NCI-H1436 (cell line): Measurements from ENCODE around the gene AP5Z1.
A peak's percentile ranks its signal among the peaks of the same experiment; 100 is the strongest.

Source experiments
- DNase-seq: peaks from one replicate; lab custom pipeline; 2025; lab: John Stamatoyannopoulos, UW

The AP5Z1 gene

DNA sequence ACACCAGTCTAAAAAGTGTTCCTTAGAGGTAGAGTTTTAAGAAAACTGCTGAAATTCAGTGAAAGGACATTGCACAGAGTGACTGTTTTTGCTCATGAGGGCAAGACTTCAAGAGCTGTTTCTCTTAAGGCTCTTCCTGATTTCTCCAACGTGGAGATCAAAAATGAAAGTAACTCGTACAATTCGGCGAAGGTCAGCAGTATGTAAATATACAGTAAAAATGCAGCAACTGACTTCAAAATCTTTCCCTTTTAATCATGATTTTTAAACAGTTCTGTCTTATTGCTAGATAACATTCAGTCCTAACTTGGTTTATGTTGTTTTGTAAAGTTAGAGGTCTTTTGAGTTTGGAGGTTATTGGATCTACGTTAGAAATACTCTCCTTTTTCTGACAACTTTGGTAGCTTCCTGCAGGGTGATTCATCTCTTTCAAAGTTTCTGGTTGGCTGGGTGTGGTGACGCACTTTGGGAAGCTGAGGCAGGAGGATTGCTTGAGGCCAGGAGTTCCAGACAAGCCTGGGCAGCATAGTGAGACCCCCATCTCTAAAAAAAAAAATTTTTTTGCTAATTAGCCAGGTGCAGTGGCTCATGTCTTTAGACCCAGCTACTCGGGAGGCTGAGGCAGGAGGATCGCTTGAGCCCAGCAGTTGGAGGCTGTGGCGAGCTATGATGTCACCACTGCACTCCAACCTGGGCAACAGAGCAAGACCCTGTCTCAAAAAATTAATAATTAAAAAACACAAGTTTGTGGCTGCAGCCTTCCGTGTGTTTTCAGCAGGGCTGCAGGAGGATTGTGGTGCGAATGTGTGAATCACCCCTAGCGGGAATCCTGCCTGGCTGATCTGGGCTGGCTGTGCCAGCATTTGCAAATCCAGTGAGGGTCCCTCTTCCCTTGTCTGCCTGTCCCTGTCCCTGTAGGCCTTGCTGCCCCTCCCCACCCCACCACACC is 29.2 kb upstream of the AP5Z1 start:
- no peak for DNase-seq

DNA sequence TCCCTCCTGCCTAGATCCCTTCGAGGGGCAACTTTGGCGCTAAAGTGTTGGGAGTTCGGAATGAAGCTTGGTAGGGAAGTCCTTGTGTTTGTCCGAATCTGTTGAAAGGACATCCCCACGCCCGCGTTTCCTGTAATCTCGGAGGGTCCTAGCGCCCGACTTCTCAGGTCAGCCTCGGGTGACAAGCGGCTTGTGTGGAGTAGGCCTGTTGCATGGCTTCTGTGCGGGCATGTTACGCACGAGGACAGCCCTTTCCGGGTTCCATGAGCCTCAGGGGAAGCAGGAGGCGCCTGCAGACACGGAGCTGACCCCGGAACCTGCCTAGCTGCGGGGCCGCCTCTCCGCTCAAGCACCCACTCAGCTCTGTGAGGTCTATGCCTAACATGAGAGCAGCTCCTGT is 28.4 kb upstream of the AP5Z1 start:
- DNase-seq, result no peak

DNA sequence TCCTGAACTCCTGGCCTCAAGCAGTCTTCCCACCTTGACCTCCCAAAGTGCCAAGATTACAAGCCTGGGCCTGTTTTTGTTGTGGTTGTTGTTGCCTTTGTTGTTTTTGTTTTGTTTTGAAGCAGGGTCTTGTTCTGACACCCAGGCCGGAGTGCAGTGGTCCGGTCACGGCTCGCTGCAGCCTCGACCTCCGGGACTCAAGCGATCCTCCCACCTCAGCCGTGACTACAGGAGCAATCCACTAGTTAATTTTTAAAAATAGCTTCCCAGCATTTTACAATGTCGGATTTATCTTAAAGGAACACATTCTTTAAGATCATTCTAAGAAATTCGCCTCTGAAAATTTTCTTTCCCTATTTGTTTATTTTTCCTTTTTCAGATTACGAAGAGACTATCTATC is 27.7 kb upstream of the AP5Z1 start:
- no peak for DNase-seq

DNA sequence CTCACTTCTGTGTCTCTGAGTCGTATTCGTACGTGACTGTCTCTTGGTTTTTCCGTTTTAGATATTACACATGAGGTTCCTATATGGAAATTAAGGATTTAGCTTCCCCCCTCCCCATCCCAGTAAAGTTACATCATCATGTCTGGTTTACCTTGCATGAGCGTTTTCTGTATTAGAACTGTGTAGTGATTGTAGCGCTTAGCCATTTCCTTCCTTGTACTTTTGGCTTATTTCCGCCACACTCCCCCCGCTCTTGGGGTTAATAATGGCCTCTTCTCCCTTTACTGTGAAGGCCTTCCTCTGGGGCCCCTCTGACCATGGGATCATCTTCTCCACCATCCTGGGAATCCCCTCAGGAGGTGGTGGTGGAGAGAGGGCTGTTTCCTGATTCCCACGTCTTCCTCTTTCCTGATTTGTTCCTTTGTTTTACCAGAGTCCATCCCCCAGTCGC is 27.2 kb upstream of the AP5Z1 start:
- no peak for DNase-seq

DNA sequence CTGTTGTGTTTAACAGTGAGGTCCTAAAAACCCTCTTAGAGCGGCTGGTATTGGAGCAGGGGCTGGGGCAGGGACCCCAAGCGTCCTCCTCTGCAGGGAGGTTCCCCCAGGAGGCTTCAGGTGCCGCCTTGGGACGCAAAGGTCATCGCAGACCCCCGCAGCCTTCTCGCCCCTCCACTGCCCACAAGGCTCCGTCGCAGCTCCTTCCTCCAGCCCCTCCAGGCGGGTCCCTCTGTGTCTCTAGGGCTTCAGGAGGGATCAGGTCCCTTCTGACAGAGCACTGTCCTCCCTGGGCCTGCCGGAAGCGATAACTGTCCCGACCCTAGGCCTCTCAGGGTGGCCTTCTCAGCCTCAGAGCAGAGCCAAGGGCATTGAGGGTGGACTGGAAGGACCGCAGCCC is 26.1 kb upstream of the AP5Z1 start:
- no peak for DNase-seq

DNA sequence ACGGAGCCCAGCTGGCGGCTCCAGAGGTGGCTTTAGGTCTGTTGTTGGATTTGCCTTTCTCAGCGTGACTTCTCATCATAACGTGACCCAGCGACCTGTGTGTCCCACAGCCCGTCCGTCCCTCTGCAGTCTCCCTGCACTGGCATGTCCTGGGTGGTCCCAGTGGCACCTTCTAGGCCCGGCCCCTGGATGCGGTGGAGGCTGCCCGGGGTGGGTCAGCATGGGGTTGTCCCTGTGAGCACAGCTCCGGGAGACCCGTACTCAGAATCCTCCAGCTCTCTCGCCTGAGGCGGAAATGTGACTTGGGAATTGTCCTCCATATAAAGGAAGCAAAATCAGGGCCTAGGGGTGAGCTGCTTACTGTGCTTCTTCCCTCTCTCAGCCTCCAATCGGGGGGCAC is 25.6 kb upstream of the AP5Z1 start:
- DNase-seq, result no peak

DNA sequence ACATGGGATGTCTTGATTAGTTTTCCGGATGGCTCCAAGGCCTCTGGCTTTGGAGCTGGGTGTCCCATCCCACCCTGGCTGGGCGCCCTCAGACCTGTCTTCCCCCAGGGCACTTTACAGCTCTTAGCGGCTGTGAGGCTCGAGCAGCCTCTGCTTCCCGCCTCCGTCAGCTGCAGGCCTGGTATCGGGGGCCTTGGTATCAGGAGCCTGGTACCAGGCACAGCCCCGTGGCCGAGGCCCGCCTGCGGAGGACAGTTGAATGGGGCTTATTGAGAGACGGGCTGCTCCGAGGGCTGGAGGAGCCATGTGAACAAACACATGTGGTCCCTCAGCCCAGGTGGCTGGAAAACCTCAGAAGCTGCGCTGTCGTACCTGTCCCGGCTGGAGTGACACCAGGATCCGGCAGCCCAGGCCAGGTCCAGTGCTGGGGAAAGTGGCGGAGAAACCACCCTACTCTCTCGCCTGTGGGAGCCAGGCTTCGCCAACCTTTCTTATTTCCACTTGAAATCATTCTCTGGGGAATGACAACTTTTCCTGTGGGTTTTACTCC is 23.9 kb upstream of the AP5Z1 start:
- DNase-seq, result no peak

DNA sequence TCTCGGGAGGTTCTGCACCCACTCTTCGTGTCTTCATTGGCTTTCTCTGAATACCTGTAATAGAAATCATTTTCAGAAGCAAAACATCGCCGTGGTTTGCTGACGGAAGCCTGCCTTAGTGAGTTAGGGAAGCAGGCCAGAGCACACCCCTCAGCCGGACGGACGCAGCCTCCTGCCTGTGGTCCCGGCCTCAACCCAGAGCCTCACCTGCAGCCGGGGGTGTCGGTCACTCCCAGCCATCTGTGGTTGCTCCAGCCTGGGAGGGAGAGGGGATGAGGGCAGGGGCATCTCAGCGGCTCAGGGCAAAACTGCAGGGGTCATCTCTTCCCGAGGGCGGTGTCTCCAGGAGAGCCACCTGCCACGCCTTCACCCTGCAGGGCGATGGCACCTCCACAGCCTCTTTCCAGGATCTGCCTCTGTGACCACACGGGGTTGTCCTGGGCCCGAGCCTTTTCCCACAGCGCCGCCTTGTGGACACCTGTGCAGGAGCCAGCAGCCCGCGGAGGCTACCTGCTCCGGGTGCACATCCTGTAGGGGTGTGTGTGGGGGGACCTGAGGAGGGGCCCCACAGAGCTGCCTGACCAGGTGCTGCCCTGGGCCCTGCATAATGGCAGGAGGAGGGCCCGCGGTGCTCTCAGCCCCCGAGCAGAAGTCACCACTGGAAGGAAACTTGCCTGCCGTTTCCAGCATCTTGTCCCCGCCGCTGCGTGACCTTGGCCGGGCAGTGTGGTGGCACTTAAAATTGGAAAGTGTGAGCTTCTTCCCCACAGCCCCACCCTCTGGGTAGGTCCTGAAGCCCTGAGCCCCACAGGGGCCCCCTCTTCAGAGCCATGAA is 21.6 kb upstream of the AP5Z1 start:
- DNase-seq, result peak; percentile 53

DNA sequence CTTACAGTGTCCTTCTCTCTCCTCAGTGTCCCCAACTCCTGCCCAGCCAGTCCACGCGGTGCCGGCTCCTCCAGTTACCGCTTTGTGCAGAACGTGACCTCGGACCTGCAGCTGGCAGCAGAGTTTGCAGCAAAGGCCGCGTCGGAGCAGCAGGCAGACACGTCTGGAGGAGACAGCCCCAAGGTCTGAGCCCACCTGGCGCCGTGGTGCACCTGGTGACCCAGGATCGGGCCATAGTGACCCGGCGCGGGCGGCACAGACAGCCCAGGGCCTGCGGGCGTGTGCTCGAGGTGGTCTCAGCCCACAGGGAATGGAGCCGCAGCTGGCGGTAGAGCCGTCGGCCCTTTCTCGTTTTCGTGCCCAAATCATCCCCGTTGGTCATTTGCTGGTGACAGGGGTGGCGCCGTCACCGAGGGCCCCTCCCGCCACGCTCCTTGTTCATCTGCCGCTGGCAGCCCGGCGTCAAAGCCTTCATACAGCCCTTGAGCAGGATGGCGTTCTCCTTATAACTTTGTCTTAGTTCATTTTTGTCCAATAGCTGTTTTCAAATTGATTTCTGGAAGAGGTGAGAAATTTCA is 20.9 kb upstream of the AP5Z1 start:
- DNase-seq, result no peak

DNA sequence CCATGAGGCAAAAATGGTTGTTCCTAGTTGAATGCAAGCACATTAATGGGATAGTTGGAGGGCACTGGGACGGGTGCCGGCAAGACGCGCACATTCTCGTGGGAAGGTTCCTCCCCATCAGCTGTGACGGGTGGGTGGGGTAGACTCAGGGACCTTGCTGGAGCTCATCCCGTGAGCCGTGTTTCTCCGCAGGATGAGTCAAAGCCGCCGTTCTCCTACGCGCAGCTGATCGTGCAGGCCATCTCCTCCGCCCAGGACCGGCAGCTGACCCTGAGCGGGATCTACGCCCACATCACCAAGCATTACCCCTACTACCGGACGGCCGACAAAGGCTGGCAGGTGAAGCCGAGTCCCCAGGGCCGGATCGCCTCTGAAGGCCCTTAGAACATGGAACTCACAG is 20.4 kb upstream of the AP5Z1 start:
- DNase-seq, result no peak

DNA sequence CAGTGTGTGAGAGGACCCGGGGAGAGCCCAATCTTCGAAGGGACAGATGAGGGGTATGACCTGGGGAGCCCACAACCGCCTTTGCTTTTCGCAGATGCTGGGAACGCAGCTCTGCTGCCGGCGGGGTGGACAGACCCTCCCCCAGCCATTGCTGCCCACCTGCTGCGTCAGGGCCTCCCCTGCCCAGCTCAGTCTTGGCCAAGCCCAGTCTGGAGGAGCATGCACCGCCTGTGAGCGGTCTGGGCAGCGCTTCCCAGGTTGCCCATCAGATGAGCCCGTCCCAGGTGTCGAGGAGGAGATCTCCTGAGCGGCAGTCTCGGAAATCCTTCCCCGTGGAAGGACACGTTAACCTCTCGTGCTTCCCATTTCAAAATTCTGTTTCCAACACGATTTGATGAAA is 17.3 kb upstream of the AP5Z1 start:
- no peak for DNase-seq

DNA sequence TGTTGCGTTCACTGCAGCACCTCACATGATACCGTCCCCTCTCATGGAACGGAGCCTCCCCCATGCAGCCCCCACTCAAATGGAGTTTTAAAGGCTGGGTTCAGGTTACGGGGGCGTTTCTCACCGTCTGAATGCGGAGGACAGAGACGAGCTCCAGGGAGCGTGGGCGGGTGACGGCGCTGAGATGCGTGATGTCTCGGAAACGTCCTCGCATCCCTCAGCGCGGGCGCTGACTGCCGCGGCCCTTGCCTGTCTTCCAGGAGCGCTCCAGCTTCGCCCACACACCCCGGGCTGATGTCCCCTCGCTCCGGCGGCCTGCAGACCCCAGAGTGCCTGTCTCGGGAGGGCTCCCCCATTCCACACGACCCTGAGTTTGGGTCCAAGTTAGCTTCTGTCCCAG is 16.6 kb upstream of the AP5Z1 start:
- DNase-seq, result no peak

DNA sequence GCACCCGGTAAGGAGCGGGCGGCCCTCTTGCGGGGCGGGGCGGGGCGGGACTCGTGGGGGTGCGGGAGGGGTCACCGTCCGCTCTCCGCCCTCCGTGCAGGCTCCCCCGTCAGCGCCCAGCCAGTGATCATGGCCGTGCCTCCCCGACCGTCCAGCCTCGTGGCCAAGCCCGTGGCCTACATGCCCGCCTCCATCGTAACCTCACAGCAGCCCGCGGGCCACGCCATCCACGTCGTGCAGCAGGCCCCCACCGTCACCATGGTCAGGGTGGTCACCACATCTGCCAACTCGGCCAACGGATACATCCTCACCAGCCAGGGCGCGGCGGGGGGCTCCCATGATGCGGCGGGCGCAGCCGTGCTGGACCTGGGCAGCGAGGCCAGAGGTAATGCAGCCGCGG is 16.2 kb upstream of the AP5Z1 start:
- DNase-seq, result no peak

DNA sequence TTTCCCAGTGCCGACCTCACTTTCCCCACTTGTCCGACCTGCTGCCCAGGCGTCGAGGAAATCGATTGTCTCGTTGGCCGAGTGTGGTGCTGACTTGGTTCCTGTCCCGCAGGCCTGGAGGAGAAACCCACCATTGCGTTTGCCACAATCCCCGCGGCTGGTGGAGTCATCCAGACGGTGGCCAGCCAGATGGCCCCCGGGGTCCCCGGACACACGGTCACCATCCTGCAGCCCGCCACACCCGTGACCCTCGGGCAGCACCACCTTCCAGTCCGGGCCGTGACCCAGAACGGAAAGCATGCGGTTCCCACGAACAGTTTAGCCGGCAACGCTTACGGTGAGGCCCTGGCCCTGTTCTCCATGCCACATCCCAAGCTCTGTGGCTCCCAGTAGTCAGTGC is 14.5 kb upstream of the AP5Z1 start:
- DNase-seq, result no peak

DNA sequence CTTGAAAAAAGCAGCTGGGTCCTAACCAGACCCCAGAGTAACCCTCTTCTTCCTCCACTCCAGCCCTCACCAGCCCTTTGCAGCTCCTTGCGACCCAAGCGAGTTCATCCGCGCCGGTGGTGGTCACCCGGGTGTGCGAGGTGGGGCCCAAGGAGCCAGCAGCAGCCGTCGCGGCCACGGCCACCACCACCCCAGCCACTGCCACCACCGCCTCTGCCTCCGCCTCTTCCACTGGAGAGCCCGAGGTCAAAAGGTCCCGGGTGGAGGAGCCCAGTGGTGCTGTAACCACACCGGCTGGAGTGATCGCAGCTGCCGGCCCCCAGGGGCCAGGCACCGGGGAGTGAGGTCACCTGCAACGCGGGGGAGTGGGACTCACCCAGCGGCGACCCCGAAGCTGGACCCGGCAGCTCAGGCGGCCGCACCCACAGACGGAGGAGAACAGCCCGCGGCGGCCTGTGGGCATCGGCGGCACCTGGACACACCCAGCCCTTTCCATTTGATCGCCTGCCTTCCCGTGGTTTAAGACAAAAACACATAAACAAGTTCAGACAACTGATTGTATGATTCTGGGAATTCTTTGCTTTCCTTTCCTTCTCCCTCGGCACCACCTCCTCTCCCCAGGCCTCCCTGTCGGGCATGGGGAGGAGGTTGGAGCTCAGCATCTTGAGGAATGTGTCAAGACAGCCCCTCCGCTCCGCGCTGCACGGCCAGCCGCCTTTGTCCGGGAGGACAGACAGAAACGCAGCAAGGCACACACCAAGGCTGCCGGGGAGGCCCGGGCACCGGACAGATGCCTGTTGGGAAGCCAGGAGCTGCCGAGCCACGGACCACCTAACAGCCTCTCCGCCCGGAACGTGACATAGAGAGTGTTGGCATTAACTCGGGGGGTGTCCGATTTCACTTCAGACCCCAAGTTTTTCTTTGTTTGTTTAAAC is 13.0 kb upstream of the AP5Z1 start:
- DNase-seq, result no peak

DNA sequence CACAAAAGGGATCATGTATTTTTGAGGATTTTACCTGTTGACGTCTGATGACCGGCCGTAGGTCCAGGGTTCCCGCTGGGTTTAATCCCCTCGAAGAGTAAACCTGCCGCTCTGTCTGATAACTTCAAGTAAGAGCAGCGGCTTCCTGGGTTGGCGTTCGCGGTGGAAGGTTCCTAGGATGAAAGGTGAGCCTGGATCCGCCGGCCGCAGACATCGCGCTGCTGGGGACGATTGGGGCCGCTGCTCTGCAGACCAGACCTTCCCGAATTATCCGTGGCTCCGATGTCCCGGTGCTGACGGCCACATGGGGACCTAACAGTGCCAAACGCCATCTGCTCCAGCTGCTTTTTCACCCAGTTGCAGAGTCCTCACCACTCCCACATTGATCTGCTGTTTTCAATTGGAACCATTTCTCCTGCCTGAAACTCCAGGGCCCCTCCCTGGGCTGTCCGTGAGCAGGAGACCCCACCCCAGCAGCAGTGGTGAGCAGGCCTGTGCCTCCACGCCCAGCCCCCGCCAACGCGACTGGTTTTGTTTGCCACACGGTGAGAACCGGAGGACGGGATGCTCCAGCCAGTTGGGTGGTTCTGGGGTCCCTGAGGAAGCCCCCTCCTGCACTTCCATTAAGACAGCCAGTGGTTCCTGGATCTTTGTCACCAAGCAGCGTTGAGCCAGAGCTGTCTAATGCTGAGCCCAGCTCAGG is 12.2 kb upstream of the AP5Z1 start:
- no peak for DNase-seq

DNA sequence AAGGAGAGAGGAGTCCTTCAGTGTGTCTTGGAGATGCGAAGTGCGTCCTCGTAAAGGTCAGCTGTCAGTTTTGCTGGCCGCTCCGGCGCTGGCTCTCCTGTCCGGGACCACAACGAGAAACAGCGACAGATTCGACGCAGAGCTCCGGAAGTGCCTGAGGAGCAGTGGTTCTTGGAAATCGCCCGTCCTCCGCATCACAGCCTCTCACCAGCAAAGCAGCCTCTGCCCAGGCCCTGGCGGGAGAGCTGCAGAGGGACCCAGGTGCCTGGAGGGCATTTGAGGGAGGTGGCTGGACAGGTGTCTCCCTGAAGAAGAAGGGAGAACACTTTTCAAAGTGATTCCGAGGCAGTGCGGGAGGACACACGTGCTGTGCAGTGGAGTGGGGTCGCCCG is 11.6 kb upstream of the AP5Z1 start:
- no peak for DNase-seq

DNA sequence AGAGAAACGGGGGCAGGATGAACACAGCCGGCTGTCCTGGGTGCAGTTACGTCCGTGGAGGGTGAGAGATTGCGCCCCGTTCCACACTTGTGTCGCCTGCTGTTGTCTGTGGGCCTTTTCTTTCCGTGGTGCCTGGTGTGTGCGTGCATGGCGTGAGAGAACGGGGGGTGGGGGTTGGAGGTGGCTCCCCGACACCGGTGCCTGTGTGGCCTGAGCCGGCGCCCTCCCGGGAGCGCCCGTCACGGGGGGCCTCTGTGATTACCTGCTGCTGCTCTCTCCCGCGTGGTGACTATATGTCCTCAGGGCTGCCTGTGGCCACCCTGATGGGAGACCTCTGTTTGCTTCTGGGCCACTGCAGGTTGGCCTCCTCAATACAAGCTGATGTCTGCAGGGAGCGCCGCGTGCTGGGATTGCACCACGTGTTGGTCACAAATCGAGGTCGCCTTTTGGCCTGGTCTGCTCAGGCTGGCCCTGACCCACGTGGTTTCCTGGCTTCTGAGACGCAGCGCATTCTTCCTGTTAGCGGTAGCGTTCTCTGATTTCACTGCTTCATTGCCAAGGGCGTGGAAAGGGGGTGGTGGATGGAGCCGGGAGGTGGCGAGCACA is 10.9 kb upstream of the AP5Z1 start:
- DNase-seq, result no peak

DNA sequence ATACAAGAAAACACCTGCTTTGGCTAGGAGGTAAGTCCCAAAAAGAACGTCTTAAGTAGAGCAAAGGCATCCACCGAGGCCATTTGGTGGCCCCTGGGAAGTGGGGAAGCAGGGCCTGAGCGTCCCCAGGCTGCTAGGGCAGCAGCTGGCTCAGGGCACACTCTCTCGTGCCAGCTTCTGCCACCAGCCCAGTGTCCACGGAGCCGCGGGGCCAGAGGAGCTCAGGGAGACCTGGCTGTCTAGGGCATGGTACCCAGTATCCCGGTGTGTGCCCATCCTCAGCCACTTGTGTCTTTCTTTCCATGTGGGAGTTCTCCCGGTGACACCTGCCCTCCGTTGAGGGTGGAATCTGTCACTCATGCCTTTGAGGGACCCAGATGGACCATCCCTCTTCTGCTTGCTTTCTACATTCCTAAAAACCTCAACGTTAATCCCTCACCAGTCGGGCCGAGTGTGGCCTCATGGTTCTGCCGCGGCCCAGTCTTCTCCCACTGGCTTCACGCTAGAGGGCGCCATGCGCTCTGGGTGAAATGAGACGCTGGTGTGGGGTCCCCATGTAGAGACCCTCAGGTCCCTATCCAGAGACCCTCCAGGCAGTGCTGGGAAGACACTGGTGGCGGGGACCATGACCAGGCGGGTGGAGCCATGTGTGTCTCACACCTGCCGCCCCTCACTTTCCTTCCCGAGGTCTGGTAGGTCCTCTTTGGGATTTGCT is 9.5 kb upstream of the AP5Z1 start:
- no peak for DNase-seq
